Measurements from ENCODE around the gene CD207.
A peak's percentile ranks its signal among the peaks of the same experiment; 100 is the strongest.

Gene CD207

DNA sequence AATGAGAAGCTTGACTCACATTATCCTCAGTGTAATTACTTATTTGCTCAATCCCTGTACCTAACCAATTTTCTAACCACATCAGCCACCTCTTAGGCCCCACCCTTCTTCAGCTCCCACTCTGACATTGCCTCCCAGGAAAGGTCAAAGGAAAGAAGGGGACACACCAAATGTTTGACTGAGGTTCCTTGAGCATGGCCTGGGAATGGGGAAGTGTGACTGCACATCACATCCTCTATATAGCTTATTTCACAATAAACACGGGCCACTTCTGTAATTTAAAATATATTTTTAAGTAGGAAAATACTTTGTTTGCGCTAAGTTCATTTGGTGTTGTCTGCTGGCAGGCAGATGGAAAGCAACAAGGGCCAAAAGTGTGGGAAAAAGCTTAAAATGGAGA, 42.2 kb downstream of the CD207 start:
- Histone ChIP-seq H3K27me3 (ENCODE audit: insufficient read depth, low read depth) (no peaks in the 10 kb centered on the region; the same call in 1 of the 2 replicates), H3K9ac (no peak overlapping the region), H3K27ac (no peak overlapping the region), H3K4me2 (no peak overlapping the region), H3K79me2 (ENCODE audit: insufficient read depth, low read depth) (no peaks in the 10 kb centered on the region), H3K4me1 (ENCODE audit: low read depth, poor library complexity, severe bottlenecking) (no peaks in the 10 kb centered on the region), H2AFZ (ENCODE audit: low read depth) (no peak overlapping the region), H3K4me3 (IDR thresholded peaks at IDR 0.05; ENCODE audit: insufficient read depth, low read depth, low read length) (no peak overlapping the region), H3K36me3 (ENCODE audit: insufficient read depth) (no peaks in the 10 kb centered on the region), H4K20me1 (ENCODE audit: insufficient read depth) (no peaks in the 10 kb centered on the region)
- TF ChIP-seq, protein P1, sequence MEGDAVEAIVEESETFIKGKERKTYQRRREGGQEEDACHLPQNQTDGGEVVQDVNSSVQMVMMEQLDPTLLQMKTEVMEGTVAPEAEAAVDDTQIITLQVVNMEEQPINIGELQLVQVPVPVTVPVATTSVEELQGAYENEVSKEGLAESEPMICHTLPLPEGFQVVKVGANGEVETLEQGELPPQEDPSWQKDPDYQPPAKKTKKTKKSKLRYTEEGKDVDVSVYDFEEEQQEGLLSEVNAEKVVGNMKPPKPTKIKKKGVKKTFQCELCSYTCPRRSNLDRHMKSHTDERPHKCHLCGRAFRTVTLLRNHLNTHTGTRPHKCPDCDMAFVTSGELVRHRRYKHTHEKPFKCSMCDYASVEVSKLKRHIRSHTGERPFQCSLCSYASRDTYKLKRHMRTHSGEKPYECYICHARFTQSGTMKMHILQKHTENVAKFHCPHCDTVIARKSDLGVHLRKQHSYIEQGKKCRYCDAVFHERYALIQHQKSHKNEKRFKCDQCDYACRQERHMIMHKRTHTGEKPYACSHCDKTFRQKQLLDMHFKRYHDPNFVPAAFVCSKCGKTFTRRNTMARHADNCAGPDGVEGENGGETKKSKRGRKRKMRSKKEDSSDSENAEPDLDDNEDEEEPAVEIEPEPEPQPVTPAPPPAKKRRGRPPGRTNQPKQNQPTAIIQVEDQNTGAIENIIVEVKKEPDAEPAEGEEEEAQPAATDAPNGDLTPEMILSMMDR (conservative IDR thresholded peaks at IDR 0.05; ENCODE audit: low read depth, low read length): no peak

DNA sequence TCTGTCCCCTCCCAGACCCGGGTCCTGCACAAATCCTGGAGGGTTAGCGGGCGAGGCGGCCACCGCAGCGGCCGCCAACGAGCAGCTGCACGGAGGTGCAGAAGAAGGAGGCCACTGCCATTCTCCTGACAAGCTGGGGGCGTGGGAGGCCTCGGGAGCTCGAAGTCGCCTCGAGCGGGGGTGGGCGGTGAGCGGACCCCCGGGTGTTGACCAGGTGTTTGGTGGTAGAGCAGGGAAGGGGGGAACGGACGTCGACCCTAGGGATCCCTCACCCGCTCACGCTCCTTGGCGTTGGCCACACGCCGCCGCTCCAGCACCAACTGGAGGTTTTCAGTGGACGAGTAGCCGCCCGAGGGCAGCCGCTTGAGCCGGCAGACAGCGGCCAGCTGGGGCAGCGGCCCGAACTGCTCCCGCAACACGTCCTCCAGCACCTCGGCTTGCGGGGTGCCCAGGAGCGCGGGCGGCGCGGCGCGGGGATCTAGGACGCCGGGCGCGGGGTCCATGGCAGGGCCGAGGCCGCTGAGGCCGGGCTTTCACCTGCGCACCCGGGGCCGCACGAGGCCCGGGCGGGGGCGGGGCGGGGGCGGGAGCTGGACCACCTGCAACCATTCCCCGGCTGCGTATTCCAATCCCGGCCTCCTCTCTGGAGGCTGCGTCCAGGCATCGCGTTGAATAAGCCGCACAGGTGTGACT, 45.3 kb downstream of the CD207 start, which contains the start of gene FIGLA:
Gene FIGLA, minus strand, starts transcription at position 508 of the 693 bp plus-strand sequence. Its CDS starts 5 bp downstream, at position 503.
- Histone ChIP-seq H3K27me3 (ENCODE audit: insufficient read depth, low read depth) (no peaks in the 10 kb centered on the region; the same call in 1 of the 2 replicates), H3K4me3 (IDR thresholded peaks at IDR 0.05; ENCODE audit: insufficient read depth, low read depth, low read length) (no peak within 1 kb of the TSS)

DNA sequence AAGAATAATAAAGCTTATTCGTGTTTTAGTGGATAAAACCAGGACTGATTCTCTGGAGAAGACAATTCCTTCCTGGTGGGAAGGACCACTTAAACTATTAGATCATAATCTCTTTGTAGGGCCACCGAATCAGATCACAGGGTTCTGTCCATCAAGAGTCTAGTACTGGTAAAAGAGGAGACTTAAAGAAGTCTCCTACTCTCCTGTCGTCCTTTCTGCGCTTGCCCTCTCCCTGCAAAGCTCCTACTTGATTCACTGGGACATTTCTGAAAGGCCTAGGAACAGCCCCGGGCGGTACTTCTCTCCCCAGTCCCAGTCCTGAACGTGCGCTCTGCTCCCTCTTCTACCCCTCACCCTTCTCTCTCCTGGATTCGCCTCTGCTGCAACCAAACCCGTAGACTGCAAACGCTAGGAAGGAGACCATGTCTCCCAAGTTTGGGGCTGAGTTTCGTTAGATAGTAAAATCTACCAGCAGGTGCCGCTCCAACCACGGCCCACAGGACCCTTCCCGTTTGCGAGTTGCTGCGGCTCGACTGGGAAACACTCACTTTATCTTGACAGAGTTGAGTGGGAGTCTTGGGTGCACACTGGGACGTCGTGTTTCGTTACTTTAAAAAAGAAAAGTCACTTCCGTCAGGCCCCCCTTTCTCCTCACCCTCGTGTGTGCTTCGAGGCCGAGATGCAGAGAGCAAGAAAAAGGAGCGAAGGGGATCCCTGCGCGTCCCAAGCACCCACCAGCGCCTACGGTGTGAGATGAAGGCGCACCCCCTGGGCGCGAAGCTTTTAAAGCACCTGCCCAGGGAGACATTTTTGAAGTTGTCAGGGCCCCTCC, 46.1 kb downstream of the CD207 start:
- Histone ChIP-seq H3K79me2 (ENCODE audit: insufficient read depth, low read depth) (no peaks in the 10 kb centered on the region), H3K9ac (no peak overlapping the region), H3K4me2 (no peak overlapping the region; the same call in 1 of the 2 replicates), H3K4me1 (ENCODE audit: low read depth, poor library complexity, severe bottlenecking) (peaks cover 13% of the 10 kb centered on the region), H2AFZ (ENCODE audit: low read depth) (peak overlapping the region; percentile 64), H3K4me3 (IDR thresholded peaks at IDR 0.05; ENCODE audit: insufficient read depth, low read depth, low read length) (no peak overlapping the region), H4K20me1 (ENCODE audit: insufficient read depth) (no peaks in the 10 kb centered on the region), H3K36me3 (ENCODE audit: insufficient read depth) (no peaks in the 10 kb centered on the region), H3K27me3 (ENCODE audit: insufficient read depth, low read depth) (no peaks in the 10 kb centered on the region; the same call in 1 of the 2 replicates), H3K27ac (no peak overlapping the region)
- TF ChIP-seq, protein P1 (conservative IDR thresholded peaks at IDR 0.05; ENCODE audit: low read depth, low read length): peak; percentile 74

More for the DNA sequence above, 45.3 kb downstream of the CD207 start, which contains the start of gene FIGLA:
- Histone ChIP-seq H2AFZ (ENCODE audit: low read depth) (peak within 1 kb of the TSS; percentile 64), H3K4me1 (ENCODE audit: low read depth, poor library complexity, severe bottlenecking) (peaks cover 6% of the 10 kb centered on the region), H4K20me1 (ENCODE audit: insufficient read depth) (no peaks in the 10 kb centered on the region), H3K27ac (no peak within 1 kb of the TSS), H3K9ac (no peak within 1 kb of the TSS), H3K79me2 (ENCODE audit: insufficient read depth, low read depth) (no peaks in the 10 kb centered on the region), H3K4me2 (no peak within 1 kb of the TSS; the same call in 1 of the 2 replicates), H3K36me3 (ENCODE audit: insufficient read depth) (no peaks in the 10 kb centered on the region)
- TF ChIP-seq, protein P1 (conservative IDR thresholded peaks at IDR 0.05; ENCODE audit: low read depth, low read length): no peak

DNA sequence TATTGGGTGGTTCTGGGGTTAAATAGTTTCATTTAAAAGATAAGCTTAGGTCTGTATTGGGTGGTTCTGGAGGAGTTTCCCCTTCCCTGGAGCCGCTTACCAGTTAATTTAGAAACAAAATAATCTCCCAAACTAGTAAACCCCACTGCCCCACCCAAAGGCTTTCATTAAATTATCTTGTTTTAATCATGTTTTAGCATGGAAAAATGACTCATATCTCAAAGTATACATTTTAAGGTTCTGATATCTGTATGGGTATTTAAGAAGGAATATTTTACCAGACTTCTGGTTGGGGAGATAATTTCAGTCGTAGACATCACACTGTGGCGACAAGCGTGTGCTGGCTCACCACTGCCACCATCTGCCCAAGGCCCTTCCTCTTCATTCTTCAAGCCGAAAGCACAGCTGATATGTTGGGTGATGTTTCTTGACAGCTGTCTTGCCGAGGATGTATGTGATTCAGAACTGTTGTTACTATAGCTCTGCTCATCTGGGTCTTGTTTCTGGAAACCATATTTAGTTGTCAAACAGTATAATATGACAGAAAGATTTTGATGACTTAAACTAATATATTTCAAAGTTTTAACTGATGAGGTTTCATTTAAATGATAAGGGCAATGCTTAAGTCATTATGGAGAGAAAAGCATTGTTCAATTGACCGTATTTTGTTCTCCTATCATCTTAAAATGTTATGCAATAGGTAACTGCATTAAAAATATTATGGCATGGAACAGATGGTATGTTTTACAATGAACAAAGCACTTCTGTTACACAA, 50.3 kb downstream of the CD207 start:
- Histone ChIP-seq H3K4me3 (IDR thresholded peaks at IDR 0.05; ENCODE audit: insufficient read depth, low read depth, low read length) (no peak overlapping the region), H4K20me1 (ENCODE audit: insufficient read depth) (no peaks in the 10 kb centered on the region), H3K79me2 (ENCODE audit: insufficient read depth, low read depth) (no peaks in the 10 kb centered on the region), H3K4me1 (ENCODE audit: low read depth, poor library complexity, severe bottlenecking) (peaks cover 15% of the 10 kb centered on the region), H3K27ac (no peak overlapping the region), H3K4me2 (0 out of 2 replicates have a peak overlapping the region, but pooled peaks have one; percentile 20), H3K36me3 (ENCODE audit: insufficient read depth) (no peaks in the 10 kb centered on the region), H3K27me3 (ENCODE audit: insufficient read depth, low read depth) (no peaks in the 10 kb centered on the region; the same call in 1 of the 2 replicates), H2AFZ (ENCODE audit: low read depth) (peak overlapping the region; percentile 14; the same call in 1 of the 2 replicates), H3K9ac (no peak overlapping the region)
- TF ChIP-seq, protein P1 (conservative IDR thresholded peaks at IDR 0.05; ENCODE audit: low read depth, low read length): peak; percentile 80
